Stomach (tissue), 9 donors: Measurements from ENCODE around the gene TMEM132D. TPM values are rescaled to one million over a fixed set of nuclear protein-coding genes. Genes with fewer than 3 reads are reported as not detected.

Experiments
- DNase-seq, 2 donors: peaks; one replicate each; pipeline versions ENCODE4 v3.0.0 to v3.0.0-alpha.2; 2013 to 2019
- H3K27ac ChIP-seq, 5 donors: fragments of 200-600 bp in 4 of 5; sonication (generic) in 4 of 5; one replicate each; pipeline ENCODE4 v1.5.1; 2013 to 2019; ENCODE audit warnings: mild to moderate bottlenecking in 1 of 5, moderate library complexity in 1 of 5
- H3K27me3 ChIP-seq, 3 donors: fragments of 200-600 bp; sonication (generic); one replicate each; pipeline ENCODE4 v1.5.1; 2017 to 2019; ENCODE audit warnings: mixed run types in 1 of 3
- H3K36me3 ChIP-seq, 4 donors: fragments of 200-600 bp; sonication (generic); 1 replicate in 3 of 4; 2 replicates in 1 of 4; pipeline ENCODE4 v1.5.1; 2016 to 2019
- H3K4me1 ChIP-seq, 4 donors: fragments of 200-600 bp; sonication (generic); one replicate each; pipeline ENCODE4 v1.5.1; 2016 to 2019
- H3K4me3 ChIP-seq, 4 donors: fragments of 200-600 bp; sonication (generic) in 3 of 4; one replicate each; pipeline ENCODE4 v1.5.1; 2016 to 2019; ENCODE audit warnings: mild to moderate bottlenecking in 1 of 4
- H3K9me3 ChIP-seq, 4 donors: fragments of 200-600 bp; sonication (generic); one replicate each; pipeline ENCODE4 v1.5.1; 2016 to 2019
- EP300 ChIP-seq: sonication (generic); formaldehyde crosslinking; IDR thresholded peaks from one replicate; pipeline ENCODE4 v1.6.1; 2017; ENCODE audit warnings: antibody characterized with exemption
- POLR2A ChIP-seq, 4 donors: fragments of 450-650 bp; IDR thresholded peaks; one replicate each; pipeline ENCODE4 v1.6.1; 2016; ENCODE audit warnings: antibody characterized with exemption in 4 of 4, control low read depth in 2 of 4, mild to moderate bottlenecking in 1 of 4, moderate library complexity in 1 of 4
- POLR2AphosphoS5 ChIP-seq, 3 donors: sonication (generic); formaldehyde crosslinking; IDR thresholded peaks; one replicate each; pipeline ENCODE4 v1.6.1; 2016; ENCODE audit warnings: antibody characterized with exemption in 3 of 3
- WGBS, 5 donors: extraction: QIAGEN DNeasy Blood & Tissue Kit in 3 of 5; methylation state at CpG; one replicate each; pipeline versions ENCODE4 v1.1.5 to v1.1.7; 2013 to 2018; 5-methylcytosine and 5-hydroxymethylcytosine counted together
- intact Hi-C: fragments of 100-400 bp; cut with DNase I; formaldehyde crosslinking; loops from one replicate; pipeline ENCODE4 v1.15.1; 2023; ENCODE audit warnings: low total_unique reads
- polyA plus RNA-seq, 3 donors: library from polyadenylated mRNA; stranded (reverse); fragments of 200-250 nt; gene quantifications; one replicate each; pipeline ENCODE4 v1.2.3, GENCODE V29; 2013
- total RNA-seq, 5 donors: library from RNA; depleted of rRNA; stranded (reverse); fragments of >200 nt; gene quantifications; one replicate each; pipeline versions ENCODE4 v1.1.0 to v1.2.3, GENCODE V29; 2014 to 2016
- TF ChIP-seq, protein P1 (sequence below), 7 experiments: fragments of 450-650 bp in 4 of 7; fragments of 200-600 bp in 3 of 7; sonication (generic) in 3 of 7; IDR thresholded peaks; one replicate each; pipeline ENCODE4 v1.5.1; 2016 to 2019; ENCODE audit warnings: antibody characterized with exemption in 7 of 7, control low read depth in 2 of 7, mild to moderate bottlenecking in 1 of 7
- donor health status: healthy with polysubstance abuse.
- donor health status: Bipolar disorder and iron deficiency.
- donor health status: healthy.

TMEM132D gene
- total and polyA plus RNA-seq, 8 donors = 0.29 to 0.92 TPM; not detected in 6

DNA sequence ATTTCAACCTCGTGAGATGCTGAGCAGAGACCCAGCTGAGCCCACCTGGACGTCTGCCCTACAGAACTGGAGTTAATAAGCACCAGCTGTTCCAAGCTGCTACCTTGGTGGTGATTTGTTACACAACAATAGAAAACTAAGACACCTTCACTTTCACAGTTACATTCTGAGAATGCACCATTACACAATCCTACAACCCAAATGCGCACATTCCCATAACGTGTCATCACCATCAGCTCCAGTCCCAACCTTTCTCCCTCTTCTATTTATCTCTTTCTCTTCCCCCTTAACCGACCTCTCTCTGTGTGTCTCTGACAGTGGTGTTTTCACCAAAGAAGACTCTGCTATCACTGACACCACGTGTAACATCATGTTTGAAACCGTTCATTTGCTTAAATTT, 91.9 kb downstream of the TMEM132D start:
- H3K36me3 ChIP-seq = no peaks in the 10 kb centered on the region
- no peak overlapping the region for H3K4me3 ChIP-seq
- H3K4me1 ChIP-seq = no peaks in the 10 kb centered on the region
- H3K27me3 ChIP-seq = no peaks in the 10 kb centered on the region
- H3K9me3 ChIP-seq = no peaks in the 10 kb centered on the region
- DNase-seq = no peak
- whole genome bisulfite sequencing, 5 donors = 62 to 75% (median 72%) methylated on average over 6 to 7 of the region's 7 CpGs
- TF ChIP-seq POLR2A (IDR thresholded peaks at IDR 0.05) (no peak), EP300 (no peak), POLR2AphosphoS5 (IDR thresholded peaks at IDR 0.05) (no peak)
- TF ChIP-seq, protein P1, sequence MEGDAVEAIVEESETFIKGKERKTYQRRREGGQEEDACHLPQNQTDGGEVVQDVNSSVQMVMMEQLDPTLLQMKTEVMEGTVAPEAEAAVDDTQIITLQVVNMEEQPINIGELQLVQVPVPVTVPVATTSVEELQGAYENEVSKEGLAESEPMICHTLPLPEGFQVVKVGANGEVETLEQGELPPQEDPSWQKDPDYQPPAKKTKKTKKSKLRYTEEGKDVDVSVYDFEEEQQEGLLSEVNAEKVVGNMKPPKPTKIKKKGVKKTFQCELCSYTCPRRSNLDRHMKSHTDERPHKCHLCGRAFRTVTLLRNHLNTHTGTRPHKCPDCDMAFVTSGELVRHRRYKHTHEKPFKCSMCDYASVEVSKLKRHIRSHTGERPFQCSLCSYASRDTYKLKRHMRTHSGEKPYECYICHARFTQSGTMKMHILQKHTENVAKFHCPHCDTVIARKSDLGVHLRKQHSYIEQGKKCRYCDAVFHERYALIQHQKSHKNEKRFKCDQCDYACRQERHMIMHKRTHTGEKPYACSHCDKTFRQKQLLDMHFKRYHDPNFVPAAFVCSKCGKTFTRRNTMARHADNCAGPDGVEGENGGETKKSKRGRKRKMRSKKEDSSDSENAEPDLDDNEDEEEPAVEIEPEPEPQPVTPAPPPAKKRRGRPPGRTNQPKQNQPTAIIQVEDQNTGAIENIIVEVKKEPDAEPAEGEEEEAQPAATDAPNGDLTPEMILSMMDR (IDR thresholded peaks at IDR 0.05) = no peak
- no peak overlapping the region for H3K27ac ChIP-seq
- intact Hi-C loops = no loop called here

DNA sequence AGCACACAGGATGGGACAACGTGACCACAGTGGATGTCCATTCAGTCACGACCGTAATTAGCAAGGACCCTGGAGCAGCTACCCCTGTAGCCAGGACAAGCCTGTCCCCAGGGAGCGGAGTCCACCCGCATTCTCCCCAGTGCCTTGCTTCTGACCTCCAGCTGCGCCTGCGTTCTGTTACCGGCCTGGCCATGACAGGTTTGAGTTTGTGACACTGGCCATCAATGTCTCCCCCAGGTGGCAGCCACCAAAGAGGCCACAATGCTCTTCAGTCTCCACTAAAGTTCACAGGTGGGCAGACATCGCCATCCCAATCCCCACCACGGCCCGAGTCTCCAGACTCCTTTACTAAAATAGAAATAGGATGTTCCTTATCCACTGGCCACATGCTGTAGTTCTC, 96.7 kb downstream of the TMEM132D start:
- intact Hi-C loops = no loop called here
- no peak overlapping the region for H3K4me3 ChIP-seq
- no peak for DNase-seq
- WGBS, 5 donors = 83 to 88% (median 87%) methylated on average over 11 of the region's 11 CpGs
- H3K4me1 ChIP-seq = no peaks in the 10 kb centered on the region
- no peaks in the 10 kb centered on the region for H3K27me3 ChIP-seq
- H3K27ac ChIP-seq = no peak overlapping the region
- H3K36me3 ChIP-seq = no peaks in the 10 kb centered on the region
- no peaks in the 10 kb centered on the region for H3K9me3 ChIP-seq
- TF ChIP-seq POLR2AphosphoS5 (IDR thresholded peaks at IDR 0.05) (no peak), POLR2A (IDR thresholded peaks at IDR 0.05) (no peak), EP300 (no peak)
- TF ChIP-seq, protein P1 (IDR thresholded peaks at IDR 0.05) = no peak

DNA sequence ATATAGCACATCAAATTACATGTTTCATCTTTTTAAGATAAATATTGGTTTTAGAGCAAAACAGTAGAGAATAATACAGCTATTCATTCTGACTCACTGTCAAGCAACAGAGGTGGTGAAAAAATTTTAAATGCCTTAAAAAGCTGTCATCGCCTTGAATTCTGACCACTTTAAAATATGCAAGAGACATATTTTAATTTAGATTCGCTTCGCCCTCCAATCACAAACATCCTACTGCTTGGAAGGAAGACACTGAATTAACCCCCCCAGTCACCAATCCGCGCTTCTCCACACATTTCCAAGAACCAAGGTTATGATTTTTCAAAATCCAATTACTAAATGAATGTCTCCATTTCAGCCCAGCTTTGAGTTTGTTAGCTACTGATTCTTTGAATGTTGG, 112.4 kb downstream of the TMEM132D start:
- intact Hi-C loops = no loop called here
- Histone ChIP-seq H3K36me3 (no peaks in the 10 kb centered on the region), H3K27ac (no peak overlapping the region), H3K4me1 (no peaks in the 10 kb centered on the region), H3K9me3 (peaks cover 0 to 6% (median 0%) of the 10 kb centered on the region in 4 donors), H3K27me3 (no peaks in the 10 kb centered on the region), H3K4me3 (no peak overlapping the region)
- TF ChIP-seq EP300 = no peak
- TF ChIP-seq POLR2AphosphoS5 (IDR thresholded peaks at IDR 0.05) = no peak
- no peak for TF ChIP-seq POLR2A (IDR thresholded peaks at IDR 0.05)
- TF ChIP-seq, protein P1 (IDR thresholded peaks at IDR 0.05) = no peak
- WGBS, 5 donors = 84 to 89% (median 88%) methylated on average over 5 of the region's 5 CpGs
- no peak for DNase-seq

DNA sequence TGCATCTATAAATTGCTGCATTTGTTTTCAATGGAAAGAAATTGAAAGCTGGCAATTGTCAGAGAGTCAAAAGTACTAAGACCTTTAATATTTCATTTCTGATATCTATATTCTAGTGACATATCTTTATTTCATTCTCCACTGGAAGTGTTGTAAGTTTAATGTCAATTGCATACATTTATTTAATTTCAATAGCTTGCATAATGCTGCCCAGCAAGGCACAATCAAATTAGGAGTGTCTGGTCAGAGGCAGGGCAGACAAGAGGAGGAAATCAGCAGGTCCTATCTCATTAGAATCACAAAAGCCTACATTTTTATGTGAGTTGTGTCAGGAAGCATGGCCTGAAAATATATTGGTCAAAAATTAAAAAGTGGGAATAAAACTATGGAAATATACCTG, 112.9 kb downstream of the TMEM132D start:
- intact Hi-C loops = no loop called here
- no peaks in the 10 kb centered on the region for H3K27me3 ChIP-seq
- H3K27ac ChIP-seq = no peak overlapping the region
- H3K4me3 ChIP-seq = no peak overlapping the region
- no peak for DNase-seq
- no peaks in the 10 kb centered on the region for H3K36me3 ChIP-seq
- no peak for TF ChIP-seq EP300
- no peak for TF ChIP-seq POLR2AphosphoS5 (IDR thresholded peaks at IDR 0.05)
- no peak for TF ChIP-seq POLR2A (IDR thresholded peaks at IDR 0.05)
- TF ChIP-seq, protein P1 (IDR thresholded peaks at IDR 0.05) = no peak
- peaks cover 0 to 10% (median 3%) of the 10 kb centered on the region in 4 donors for H3K9me3 ChIP-seq
- no peaks in the 10 kb centered on the region for H3K4me1 ChIP-seq
